ENCODE measurements around the gene OCRL.
A peak's percentile ranks its signal among the peaks of the same experiment; 100 is the strongest.

The OCRL gene

GRCh38 chrX:129585167-129585566 lies 45.1 kb downstream of the OCRL start:
- no peak for DNase-seq

DNA sequence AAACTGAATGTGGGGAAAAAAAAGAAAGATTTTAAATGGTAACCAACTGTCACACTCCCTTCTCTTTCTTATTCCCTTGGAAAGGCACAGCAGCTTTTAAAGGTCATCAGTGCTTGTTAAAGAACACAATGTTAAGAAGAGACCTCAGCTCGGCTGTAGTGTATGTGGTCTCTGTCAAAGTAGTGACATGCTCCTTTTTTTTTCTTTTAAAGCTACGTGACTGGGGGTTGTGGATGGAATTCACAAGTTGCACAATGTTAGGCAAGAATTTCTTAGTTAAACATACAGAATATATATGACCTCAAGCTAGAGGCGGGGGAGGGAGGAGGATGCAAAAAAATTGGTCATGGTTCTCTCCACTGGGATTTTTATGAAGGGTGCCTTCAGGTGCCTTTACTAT lies 45.6 kb downstream of the OCRL start:
- no peak for DNase-seq

DNA sequence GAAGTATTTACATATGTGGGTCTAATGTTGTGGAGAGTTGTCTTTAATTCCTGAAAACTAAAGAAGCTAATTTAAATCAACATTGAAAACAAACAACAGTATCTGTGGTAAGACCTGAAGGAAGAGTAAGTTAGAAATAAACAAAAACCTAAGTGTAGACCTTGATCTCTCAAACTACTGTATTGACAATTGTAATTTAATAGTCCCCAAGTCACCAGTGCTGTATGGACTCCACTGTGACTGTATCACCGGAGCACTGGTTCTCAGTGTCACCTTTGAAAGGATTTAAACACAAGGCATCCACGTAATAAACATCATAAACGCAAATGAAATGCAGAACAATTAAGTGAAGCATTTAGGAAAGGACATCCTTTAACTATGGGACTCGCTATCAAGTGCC lies 46.4 kb downstream of the OCRL start:
- DNase-seq = no peak

GRCh38 chrX:129590596-129590995 lies 50.5 kb downstream of the OCRL start:
- DNase-seq = peak in 2 of 56 donors; percentile 0 to 15

DNA sequence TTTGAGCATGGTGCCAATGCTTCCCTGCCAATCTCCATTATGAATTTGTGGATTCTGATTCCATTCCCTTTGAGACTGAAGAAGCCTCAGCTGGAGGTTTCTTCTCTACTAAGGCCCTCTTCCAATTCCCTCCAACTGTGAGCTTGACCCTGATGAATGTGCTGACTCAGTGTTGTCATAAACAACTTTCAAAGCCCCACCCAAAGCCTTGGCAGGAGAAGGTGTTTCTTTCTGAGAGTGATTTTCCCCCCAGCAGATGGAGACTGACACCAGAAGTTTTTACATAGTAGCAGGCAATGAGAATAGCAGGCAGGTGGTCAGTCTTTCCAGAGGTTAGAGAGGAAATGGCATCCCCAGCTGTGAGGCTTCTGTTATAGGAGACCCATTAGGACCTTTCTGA lies 53.1 kb downstream of the OCRL start:
- no peak for DNase-seq

GRCh38 chrX:129594781-129595180 lies 54.7 kb downstream of the OCRL start:
- no peak for DNase-seq

- DNase-seq = no peak
Measured at GRCh38 chrX:129596077-129596476, 56.0 kb downstream of the OCRL start.

- no peak for DNase-seq
Measured at GRCh38 chrX:129597905-129598304, 57.8 kb downstream of the OCRL start.

- no peak for DNase-seq
Measured at GRCh38 chrX:129599499-129599898, 59.4 kb downstream of the OCRL start.

DNA sequence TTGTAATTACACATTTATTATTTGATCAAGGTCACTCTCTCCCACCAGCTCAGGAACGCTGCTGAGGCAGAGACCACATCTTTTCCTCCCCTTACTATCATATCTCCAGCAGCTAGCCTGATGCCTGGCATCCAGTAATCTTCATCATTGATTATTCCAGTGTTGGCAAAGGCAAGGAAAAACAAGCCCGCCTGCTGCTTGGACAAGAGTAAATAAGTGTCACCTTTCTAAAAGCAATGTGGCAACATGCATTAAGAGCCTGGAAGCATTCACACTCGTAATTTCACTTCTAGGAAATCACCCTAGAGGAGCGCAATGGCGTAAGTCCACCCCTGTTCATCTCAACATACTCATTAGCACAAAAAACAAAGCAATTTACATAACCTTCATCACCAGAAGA lies 59.9 kb downstream of the OCRL start:
- no peak for DNase-seq

- DNase-seq = peak in 48 of 56 donors; percentile 0 to 66 (median 14)
Measured at GRCh38 chrX:129600981-129601424, 60.9 kb downstream of the OCRL start.

- DNase-seq = peak in 38 of 56 donors; percentile 0 to 70 (median 11)
Measured at GRCh38 chrX:129606918-129607317, 66.9 kb downstream of the OCRL start.

DNA sequence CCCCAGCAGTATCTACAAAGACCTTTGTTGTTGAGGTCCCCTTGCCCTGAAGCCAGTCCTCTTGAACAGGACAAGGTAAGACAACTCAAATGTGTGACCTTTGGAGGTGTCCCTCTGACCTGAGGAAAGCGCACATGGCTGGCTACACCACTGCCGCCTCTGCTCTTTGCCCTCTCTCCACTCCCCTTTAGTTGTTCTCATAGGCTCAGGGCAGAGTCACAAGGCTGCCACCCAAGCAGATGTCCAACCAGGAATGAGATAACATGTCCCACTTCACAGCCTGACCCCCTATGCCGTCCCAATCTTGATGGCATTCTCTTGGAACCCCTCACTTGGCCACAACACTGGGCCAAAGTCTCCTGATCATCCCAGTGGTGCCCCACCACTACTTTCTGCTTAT lies 68.4 kb downstream of the OCRL start:
- no peak for DNase-seq

GRCh38 chrX:129609395-129609794 lies 69.3 kb downstream of the OCRL start:
- no peak for DNase-seq

GRCh38 chrX:129612396-129612795 lies 72.3 kb downstream of the OCRL start:
- no peak for DNase-seq

DNA sequence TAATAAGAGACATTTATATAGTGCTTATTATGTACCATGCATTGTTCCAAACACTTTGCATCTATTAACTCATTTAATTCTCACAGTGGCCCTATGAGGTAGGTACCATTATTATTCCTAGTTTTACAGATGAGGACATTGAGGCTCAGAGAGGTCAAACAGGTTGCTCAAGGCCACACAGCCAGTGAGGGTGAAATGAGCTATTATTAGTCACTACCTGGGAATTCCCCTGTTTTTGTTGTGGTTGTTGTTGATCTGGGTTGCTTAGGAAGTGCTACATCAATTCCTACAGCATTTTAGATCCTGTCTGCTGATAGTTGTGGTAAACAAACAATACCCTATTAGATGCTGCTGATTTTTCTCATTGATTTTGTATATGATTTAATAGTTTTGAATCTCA lies 73.5 kb downstream of the OCRL start:
- no peak for DNase-seq

DNA sequence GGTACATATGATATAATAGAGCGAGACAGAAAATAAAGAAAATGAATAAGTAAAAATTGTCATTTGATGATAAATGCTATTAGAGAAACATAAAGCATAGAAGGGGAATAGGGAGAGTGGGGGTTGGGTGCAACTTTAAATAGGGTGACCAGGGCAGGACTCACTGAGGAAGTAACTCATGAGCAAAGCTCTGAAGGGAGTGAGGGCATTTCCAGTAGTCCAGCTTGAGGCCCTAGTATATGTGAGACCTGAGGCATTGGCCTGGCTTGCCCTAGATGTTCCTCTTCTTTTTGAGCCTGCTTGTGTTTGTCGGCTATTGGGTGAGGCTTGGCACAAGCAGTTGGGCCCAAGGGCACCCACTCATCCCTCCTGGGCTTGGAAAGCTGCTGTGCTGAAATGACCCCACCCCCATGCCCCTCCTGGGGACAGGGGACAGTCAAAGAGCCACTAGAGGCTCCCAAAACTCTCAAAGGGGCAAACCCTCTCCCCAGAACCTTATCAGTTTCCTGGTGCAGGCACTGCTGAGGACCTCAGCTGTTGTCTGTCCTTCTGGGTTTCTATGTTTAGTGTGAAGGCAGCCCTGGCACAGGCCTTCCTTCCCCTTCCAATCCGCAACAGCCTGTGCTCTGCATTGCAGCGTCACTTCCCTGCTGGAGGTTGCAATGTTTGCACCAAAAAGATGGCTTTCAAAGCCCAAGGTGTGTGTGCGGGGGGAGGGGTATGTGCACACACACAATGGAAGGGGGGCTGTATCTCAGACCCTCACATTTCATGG lies 74.6 kb downstream of the OCRL start:
- no peak for DNase-seq

DNA sequence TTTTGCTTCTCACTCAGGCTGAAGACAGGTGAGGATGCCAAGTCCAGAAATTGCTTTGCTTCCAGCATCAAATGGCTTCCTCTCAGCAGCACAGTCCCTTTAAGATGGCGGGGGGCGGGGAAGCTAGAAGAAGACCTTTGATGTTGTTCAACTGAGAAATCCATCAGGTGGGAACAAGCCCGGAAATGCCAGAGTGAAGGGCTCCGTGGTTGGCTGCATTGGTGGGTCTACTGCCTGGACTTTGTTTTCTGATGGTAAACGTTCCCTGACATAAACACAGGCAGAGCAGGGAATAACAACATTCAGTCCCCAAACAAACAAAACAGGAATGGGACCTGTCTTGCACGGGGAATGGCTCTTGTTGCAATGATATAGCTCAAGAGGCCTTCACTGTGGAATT lies 77.4 kb downstream of the OCRL start:
- no peak for DNase-seq

GRCh38 chrX:129618997-129619396 lies 78.9 kb downstream of the OCRL start:
- no peak for DNase-seq

- no peak for DNase-seq
Measured at GRCh38 chrX:129622757-129623301, 82.8 kb downstream of the OCRL start.

DNA sequence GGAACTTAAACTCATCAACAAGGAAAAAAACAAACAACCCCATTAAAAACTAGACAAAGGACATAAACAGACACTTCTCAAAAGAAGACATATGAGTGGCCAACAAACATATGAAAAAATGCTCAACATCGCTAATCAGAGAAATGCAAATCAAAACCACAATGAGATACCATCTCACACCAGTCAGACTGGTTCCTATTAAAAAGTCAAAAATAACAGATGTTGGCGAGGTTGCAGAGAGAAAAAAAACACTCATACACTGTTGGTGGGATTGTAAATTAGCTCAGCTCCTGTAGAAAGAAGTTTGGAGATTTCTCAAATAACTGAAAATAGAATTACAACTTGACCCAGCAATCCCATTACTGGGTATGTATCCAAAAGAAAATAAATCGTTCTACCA lies 86.0 kb downstream of the OCRL start:
- no peak for DNase-seq

DNA sequence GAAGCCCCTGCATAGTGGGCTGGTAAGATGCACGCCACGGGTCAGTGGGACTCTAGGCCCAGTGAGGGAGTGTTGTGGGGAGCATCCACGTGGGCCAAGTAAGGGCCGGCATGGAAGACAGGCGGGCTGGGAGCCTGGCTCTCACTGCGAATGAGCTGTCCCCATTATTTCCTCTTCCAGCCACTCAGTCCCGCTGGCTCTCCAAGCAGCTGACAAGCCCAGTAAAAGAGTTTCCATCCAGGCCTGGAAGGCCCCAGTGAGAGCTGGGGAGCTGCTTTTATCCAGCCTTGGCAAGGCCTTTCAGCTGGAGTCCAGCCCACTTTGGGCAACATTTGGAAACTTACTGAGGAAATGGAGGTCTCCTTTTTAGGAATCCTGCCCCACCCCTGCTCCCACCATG lies 89.8 kb downstream of the OCRL start:
- peak in 34 of 56 donors; percentile 2 to 68 (median 18) for DNase-seq

GRCh38 chrX:129631849-129632248 lies 91.8 kb downstream of the OCRL start:
- DNase-seq = no peak

All from amygdala (tissue), 56 donors.